ENCODE measurements around the gene CCT7. TPM values are rescaled to one million over a fixed set of nuclear protein-coding genes. Genes with fewer than 3 reads are reported as not detected.
"Not testable (repeated sequence)": the region's sequence is repeated elsewhere in the genome, so short reads cannot be mapped to it uniquely, and the experiment has no call there.

CCT7 gene
- total RNA-seq, 3 donors from 2014 or later: 924 to 1,031 (median 969) TPM

DNA sequence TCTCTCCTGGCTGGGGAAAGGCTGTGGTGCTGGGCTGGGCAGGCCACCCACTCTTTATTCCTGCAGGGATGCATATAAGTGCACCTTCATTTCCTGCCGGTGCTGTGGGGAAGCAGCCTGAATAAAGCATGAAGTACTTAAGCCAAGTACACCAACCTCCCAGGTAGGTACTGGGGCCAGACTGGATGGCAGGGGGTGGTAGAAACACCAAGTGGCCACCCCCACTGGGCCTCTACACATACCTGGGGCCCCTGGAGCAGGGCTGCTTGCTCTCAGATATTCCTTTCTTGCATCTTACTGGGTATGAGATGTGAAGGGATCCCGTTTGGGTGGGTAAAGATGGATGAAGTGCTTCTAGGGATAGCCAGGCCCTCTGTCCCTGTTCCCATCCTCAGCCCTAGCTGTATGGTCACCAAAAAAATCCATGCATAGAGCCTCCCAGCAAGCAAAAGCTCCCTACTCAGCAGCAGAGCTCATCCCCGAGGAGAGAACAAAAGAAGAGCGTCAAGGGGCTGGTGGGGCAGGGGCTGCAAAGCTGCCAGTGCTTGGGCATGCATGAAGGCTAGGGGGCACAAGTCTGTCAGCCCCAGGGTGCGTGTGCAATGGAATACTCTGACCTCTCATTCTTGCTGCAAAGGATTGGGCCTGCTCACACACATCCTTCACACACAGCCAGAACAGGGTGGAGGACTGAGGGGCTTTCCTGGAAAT, 22.0 kb downstream of the CCT7 start:
- H3K36me3 Mint-ChIP-seq (ENCODE audit: insufficient read depth): peaks cover 15% of the 10 kb centered on the region
- no peaks in the 10 kb centered on the region for H3K9me3 Mint-ChIP-seq
- no peak overlapping the region for H3K4me3 Mint-ChIP-seq
- peaks cover 5% of the 10 kb centered on the region for H3K4me1 Mint-ChIP-seq (ENCODE audit: low read depth)
- H3K27me3 Mint-ChIP-seq (ENCODE audit: low read depth): no peaks in the 10 kb centered on the region
- ATAC-seq: no peak
- DNase-seq: no peak

DNA sequence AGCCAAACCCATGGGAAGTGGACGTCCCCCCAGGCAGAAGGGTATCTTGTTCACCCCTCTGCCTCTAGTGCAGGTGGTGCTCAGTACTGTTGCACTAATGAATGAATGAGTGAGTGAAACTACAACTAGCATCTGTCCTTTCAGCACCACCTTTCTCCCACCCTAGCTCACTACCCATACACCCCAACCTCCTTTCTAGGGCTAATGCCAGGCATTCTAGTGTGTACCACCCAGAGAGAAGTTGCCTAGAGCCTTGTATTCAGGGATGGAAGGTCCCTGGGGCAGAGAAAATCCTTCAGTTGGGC, 22.5 kb downstream of the CCT7 start:
- Mint-ChIP-seq H3K27me3 (ENCODE audit: low read depth) (no peaks in the 10 kb centered on the region), H3K36me3 (ENCODE audit: insufficient read depth) (peaks cover 16% of the 10 kb centered on the region), H3K9me3 (no peaks in the 10 kb centered on the region), H3K4me3 (no peak overlapping the region), H3K4me1 (ENCODE audit: low read depth) (peaks cover 5% of the 10 kb centered on the region)
- DNase-seq (no peak), ATAC-seq (peak in 1 of 2 donors; percentile 9)

DNA sequence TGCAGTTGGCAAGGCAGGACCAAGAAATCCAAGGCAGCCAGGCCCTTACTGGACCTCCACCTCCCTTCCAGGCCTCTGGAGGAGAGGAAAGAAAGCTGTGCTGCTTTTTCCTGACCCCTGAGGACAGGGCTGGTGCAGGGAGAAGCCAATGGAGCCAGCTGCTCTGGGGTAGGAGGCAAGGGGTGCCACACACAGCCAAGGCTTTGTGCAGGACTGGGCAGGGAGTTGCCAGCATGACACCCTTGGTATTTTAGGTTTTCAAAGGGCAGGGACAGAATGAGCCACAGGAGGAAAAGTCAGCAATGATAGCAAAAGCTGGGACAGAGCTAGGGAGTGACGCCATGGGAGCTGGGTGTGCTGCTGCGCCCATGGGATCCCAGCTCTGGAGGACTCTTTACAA, 22.9 kb downstream of the CCT7 start:
- peaks cover 19% of the 10 kb centered on the region for H3K36me3 Mint-ChIP-seq (ENCODE audit: insufficient read depth)
- H3K4me1 Mint-ChIP-seq (ENCODE audit: low read depth): peaks cover 5% of the 10 kb centered on the region
- no peak for DNase-seq
- no peak for ATAC-seq
- H3K27me3 Mint-ChIP-seq (ENCODE audit: low read depth): no peaks in the 10 kb centered on the region
- H3K4me3 Mint-ChIP-seq: no peak overlapping the region
- H3K9me3 Mint-ChIP-seq: no peaks in the 10 kb centered on the region

DNA sequence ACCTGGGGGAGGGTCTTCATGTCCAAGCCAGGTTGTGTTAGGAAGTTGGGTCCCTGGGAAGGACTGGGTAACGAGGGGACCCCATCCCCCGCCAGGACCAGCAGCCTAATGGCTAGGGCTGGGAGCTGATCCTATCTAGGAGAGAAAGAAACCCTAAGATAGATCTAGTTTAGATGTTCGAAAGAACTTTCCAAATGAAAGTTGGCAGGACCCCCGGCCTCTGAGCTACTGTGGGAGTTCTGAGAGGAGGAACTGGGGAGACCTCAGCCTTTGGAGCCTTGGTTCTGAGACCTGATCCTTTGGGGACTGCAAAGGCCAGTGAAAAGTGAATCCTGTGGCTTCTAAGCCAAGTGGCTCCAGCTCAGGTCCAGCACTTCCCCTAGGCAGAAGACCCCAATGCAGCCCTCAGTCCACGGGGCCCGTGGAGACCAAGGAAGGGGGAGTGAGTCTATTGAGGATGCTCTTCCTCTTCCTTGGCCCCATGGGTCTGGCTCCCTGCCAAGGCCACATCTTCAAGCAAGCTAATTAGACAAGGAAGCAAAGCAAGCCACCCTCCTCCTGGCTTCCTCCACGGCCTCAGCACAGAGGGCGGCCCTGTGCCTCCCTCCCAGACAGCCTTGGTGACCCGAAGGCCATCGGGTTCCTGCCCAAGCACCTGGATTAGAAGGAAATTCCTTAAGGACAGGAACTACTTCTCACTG, 23.5 kb downstream of the CCT7 start:
- Mint-ChIP-seq H3K36me3 (ENCODE audit: insufficient read depth) (peaks cover 19% of the 10 kb centered on the region), H3K4me3 (no peak overlapping the region), H3K9me3 (no peaks in the 10 kb centered on the region), H3K4me1 (ENCODE audit: low read depth) (peaks cover 5% of the 10 kb centered on the region), H3K27me3 (ENCODE audit: low read depth) (no peaks in the 10 kb centered on the region)
- DNase-seq (no peak), ATAC-seq (no peak)

DNA sequence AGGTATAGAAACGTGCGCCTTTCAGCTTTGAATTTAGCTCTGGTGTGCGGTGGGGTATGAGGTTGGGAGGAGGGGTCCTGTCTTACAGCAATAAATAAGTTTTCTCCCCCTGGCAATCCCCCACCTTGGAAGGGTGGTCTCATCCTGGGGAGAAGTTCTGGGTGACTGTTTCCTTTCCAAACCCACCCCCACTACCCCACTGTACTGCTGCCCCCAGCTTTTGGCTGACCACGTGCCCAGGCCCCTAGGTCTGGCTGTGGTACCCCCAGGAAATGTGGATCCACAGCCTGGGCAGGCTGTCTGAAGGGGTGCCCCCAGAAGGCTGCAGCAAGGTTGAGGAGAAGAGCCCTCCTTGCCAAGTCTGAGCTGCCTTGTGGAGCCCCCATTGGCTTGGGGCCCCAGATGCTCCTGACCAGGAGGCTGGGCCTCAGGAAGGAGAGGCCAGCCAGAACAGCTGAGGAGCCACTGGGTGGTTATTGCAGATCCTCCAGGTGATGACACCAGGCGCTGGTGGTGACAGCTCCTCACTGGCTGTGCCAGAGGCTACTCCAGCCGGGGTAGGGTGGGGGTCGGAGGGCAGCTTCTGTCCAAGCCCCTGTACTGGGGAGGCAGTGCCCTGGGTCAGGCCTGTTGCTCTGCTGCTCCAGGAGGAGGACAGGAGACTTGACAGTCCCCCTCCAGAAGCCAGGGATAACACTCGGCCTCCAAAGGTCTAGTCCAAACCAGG, 24.2 kb downstream of the CCT7 start:
- no peak for DNase-seq
- peaks cover 5% of the 10 kb centered on the region for H3K4me1 Mint-ChIP-seq (ENCODE audit: low read depth)
- peaks cover 17% of the 10 kb centered on the region for H3K36me3 Mint-ChIP-seq (ENCODE audit: insufficient read depth)
- H3K27me3 Mint-ChIP-seq (ENCODE audit: low read depth): no peaks in the 10 kb centered on the region
- no peak overlapping the region for H3K4me3 Mint-ChIP-seq
- H3K9me3 Mint-ChIP-seq: no peaks in the 10 kb centered on the region
- no peak for ATAC-seq

DNA sequence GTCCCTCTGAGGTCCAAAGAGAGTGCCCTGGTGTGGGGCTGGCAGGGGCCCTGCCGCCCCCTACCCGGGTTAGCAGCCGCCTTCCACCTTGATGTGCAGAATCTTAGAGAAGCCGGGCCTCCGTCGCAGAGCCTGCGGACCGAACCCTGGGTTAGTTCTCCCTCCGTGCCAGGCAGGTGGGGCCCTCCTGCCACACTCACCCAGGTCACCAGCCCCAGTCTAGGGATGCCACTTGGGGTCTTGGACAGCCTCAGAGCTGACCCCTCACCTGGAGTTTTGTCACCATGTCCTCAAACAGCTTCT, 24.8 kb downstream of the CCT7 start:
- no peaks in the 10 kb centered on the region for H3K27me3 Mint-ChIP-seq (ENCODE audit: low read depth)
- H3K4me3 Mint-ChIP-seq: no peak overlapping the region
- no peaks in the 10 kb centered on the region for H3K9me3 Mint-ChIP-seq
- peaks cover 16% of the 10 kb centered on the region for H3K36me3 Mint-ChIP-seq (ENCODE audit: insufficient read depth)
- DNase-seq (no peak), ATAC-seq (no peak)
- H3K4me1 Mint-ChIP-seq (ENCODE audit: low read depth): peaks cover 5% of the 10 kb centered on the region

DNA sequence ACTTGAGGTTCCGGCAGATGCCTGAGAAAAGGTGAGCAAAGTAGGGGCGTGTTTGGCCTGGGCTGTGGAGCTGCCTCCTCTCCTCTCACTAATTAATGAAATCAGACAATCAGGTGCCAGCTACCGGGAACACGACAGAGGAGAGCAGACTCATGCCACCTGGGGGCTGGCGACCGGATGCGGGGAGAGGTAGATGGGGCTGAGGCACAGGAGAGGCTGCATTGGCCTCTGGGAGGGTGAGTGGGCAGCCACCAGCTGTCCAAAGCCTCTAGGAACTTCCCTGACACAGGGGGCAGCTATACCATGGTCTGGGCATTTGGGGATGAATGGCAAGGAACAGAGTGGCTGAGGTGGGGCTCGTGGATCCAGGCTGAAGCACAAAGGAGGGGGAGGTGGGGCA, 25.2 kb downstream of the CCT7 start:
- Mint-ChIP-seq H3K36me3 (ENCODE audit: insufficient read depth) (peaks cover 18% of the 10 kb centered on the region), H3K4me3 (no peak overlapping the region), H3K9me3 (no peaks in the 10 kb centered on the region), H3K27me3 (ENCODE audit: low read depth) (no peaks in the 10 kb centered on the region), H3K4me1 (ENCODE audit: low read depth) (peaks cover 5% of the 10 kb centered on the region)
- ATAC-seq: no peak
- DNase-seq: no peak

DNA sequence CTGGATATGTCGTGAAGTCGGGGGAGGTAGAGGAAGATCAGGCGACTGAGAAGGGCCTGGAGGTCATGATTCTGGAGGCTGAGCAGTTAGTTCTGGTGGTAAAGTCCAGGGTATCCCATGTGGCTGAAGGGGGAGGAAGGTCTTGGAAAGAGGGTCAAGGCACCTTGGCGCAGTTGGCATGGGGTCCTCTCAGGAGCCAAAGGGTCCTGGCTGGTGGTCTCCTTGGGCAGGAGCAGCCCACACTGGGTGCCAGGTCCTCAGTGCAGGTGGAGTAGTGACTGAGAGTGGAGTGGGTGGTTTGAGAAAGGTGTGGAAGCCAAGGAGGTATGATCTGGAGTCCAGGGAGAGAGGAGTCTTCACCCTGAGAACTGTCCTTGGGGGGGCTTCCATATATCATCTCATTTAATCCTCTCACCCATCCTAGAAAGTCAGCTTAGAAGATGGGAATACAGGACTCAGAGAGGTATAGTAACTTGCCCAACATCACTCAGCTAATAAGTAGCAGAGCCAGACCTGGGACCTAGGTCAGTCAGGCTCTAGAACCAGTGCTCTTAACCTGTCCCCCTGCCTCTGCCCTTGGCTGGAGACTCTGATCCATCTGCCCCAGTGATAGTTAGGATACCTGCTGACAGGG, 25.7 kb downstream of the CCT7 start:
- no peaks in the 10 kb centered on the region for H3K9me3 Mint-ChIP-seq
- no peaks in the 10 kb centered on the region for H3K27me3 Mint-ChIP-seq (ENCODE audit: low read depth)
- DNase-seq (no peak), ATAC-seq (no peak)
- peaks cover 16% of the 10 kb centered on the region for H3K36me3 Mint-ChIP-seq (ENCODE audit: insufficient read depth)
- peaks cover 5% of the 10 kb centered on the region for H3K4me1 Mint-ChIP-seq (ENCODE audit: low read depth)
- no peak overlapping the region for H3K4me3 Mint-ChIP-seq

DNA sequence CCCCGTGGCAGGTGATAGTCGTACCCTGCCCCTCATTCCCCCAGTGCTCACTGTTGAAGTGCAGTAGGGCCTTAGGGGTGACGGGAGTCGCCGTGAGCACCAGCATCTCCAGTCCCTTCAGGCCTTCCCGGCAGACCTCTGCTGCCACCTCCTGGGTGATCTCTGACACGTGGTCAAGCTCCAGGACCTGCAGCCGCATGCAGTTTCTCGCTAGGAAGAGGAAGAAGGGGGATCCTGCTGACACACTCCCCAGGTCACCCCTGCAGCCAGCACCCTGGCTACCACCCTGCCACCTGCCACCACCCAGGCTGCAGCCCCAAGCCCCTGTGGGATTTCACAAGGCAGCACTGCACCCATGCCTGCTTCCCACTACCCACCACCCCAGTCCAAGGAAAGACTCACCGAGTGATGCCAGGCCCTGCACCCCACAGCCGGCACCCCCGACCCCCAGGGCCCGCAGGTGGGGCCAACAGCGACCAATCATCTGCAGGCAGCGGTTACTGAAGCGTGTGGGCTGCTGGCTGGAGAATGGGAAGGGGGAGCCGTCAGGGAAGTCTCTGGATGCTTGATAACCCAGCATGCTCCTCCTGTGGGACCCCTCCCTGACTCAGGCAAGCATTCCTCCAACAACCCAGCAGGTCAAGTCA, 26.4 kb downstream of the CCT7 start:
- DNase-seq: no peak
- Mint-ChIP-seq H3K4me3 (no peak overlapping the region), H3K9me3 (no peaks in the 10 kb centered on the region), H3K36me3 (ENCODE audit: insufficient read depth) (peaks cover 16% of the 10 kb centered on the region), H3K4me1 (ENCODE audit: low read depth) (peaks cover 5% of the 10 kb centered on the region), H3K27me3 (ENCODE audit: low read depth) (no peaks in the 10 kb centered on the region)
- no peak for ATAC-seq

DNA sequence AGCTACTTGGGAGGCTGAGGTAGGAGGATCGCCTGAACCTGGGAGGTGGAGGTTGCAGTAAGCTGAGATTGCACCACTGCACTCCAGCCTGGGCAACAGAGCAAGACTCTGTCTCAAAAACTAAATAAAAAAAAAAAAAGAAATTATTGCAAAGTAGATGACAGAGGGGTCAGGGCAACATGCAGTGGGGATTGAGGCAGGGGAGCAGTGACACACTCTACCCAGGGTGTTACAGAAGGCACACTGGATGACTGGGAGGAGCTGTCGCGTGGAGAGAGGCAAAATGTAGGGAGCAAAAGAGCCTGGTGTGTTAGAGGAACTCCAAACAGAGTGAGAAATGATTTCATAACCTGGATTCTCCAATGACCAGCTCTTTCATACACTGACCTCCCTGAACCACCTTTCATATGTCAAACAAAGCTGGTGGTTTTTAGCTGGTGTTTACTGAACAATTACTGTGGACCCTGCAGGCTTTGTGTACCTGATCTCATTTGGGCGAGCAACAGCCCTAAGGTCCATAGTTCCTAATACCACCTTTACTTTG, 28.1 kb downstream of the CCT7 start:
- Mint-ChIP-seq H3K4me1 (ENCODE audit: low read depth) (peaks cover 10% of the 10 kb centered on the region), H3K9me3 (no peaks in the 10 kb centered on the region), H3K36me3 (ENCODE audit: insufficient read depth) (peaks cover 16% of the 10 kb centered on the region), H3K4me3 (no peak overlapping the region), H3K27me3 (ENCODE audit: low read depth) (no peaks in the 10 kb centered on the region)
- DNase-seq (no peak), ATAC-seq (no peak)

DNA sequence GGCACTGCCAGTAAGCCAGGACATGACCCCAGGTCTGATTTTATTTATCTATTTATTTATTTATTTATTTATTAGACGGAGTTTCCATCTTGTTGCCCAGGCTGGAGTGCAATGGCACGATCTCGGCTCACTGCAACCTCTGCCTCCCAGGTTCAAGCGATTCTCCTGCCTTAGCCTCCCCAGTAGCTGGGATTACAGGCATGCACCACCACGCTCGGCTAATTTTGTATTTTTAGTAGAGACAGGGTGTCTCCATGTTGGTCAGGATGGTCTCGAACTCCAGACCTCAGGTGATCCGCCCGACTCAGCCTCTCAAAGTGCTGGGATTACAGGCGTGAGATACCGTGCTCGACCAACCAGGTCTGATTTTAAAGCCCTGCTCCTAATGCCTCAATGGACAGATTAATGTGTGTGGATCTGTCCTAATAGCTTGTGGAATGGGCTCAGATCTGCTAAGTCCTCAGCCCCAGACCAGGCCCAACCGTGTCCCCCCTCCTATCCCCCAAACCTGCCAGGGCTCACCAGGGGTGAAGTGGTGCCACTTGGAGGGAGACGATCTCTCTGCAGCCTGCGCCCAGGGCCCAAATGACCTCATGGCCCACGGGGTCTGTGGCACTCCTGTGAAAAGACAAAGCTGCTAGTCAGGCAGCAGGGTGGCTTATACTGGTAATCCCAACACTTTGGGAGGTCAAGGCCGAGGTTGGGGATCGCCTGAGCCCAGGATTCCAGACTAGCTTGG, 28.8 kb downstream of the CCT7 start:
- ATAC-seq: not testable (repeated sequence)
- H3K36me3 Mint-ChIP-seq (ENCODE audit: insufficient read depth): peaks cover 16% of the 10 kb centered on the region

DNA sequence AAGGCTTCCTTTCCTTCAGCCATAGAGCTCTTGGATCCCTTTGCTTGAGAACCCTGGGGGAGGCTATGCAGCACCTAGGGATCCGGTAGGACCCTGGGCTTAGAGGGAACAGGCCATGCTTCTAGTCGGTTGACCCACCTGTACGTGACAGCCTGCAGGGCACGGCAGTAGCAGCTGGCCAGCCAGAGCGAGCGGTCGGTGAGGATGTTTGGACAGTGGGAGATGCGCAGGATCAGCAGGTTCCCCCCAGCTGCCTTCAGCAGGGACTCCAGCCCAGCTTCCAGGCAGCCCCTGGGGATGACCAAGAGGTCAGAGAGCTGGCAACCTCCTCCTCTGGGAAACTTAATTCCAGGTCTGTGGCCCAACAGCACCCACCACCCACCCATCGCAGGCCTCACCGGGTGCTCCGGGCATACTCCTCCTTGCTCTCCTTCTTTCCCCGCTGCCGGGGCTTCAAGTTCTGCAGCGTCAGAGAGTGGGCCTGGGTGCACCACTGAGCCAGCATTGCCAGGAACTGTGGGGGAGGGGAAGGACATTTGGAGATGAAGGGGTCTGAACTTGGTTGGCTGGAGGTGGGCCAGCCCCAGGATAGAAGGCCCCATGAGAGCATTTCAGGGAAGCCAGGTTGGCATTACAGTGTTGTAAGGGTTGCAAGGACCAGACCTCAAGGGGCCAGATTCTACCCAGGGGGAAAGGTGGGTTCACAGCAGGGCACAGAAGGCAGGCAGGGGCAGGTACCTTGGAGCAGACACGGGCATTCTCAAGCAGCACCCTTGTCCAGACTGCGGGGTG, 29.6 kb downstream of the CCT7 start:
- H3K27me3 Mint-ChIP-seq (ENCODE audit: low read depth): no peaks in the 10 kb centered on the region
- peaks cover 19% of the 10 kb centered on the region for H3K36me3 Mint-ChIP-seq (ENCODE audit: insufficient read depth)
- H3K9me3 Mint-ChIP-seq: no peaks in the 10 kb centered on the region
- no peak for ATAC-seq
- H3K4me3 Mint-ChIP-seq: no peak overlapping the region
- peaks cover 15% of the 10 kb centered on the region for H3K4me1 Mint-ChIP-seq (ENCODE audit: low read depth)
- no peak for DNase-seq

More for the DNA sequence above, 28.8 kb downstream of the CCT7 start:
- not testable (repeated sequence) for DNase-seq; H3K9me3 Mint-ChIP-seq; H3K27me3 Mint-ChIP-seq (ENCODE audit: low read depth); H3K4me1 Mint-ChIP-seq (ENCODE audit: low read depth); H3K4me3 Mint-ChIP-seq

DNA sequence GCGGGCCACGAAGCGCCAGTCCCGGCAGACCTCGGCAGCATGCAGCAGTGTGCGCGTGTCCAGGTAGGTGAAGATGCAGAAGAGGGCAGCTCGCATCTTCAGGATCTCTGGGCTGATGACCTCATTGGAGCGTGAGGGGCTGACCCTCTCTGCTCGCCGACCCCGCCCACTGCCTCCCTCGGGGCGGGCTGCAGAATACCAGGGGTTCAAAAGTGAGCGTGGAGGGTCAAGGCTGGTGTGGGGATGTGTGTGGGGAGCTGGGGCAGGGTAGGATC, 30.2 kb downstream of the CCT7 start:
- DNase-seq (no peak), ATAC-seq (no peak)
- Mint-ChIP-seq H3K27me3 (ENCODE audit: low read depth) (no peaks in the 10 kb centered on the region), H3K4me1 (ENCODE audit: low read depth) (peaks cover 15% of the 10 kb centered on the region), H3K9me3 (no peaks in the 10 kb centered on the region), H3K4me3 (no peak overlapping the region), H3K36me3 (ENCODE audit: insufficient read depth) (peaks cover 15% of the 10 kb centered on the region)
